Breast epithelium (tissue), 3 donors: ENCODE measurements around the gene INCA1.
"Not testable (repeated sequence)": the region's sequence is repeated elsewhere in the genome, so short reads cannot be mapped to it uniquely, and the experiment has no call there.

ENCODE experiments used
- CTCF ChIP-seq, 3 donors: fragments of 450-650 bp; IDR thresholded peaks; one replicate each; pipeline ENCODE4 v1.5.1; 2016 to 2017; ENCODE audit warnings: antibody characterized with exemption in 3 of 3, mild to moderate bottlenecking in 3 of 3, moderate library complexity in 3 of 3
- POLR2A ChIP-seq: fragments of 450-650 bp; IDR thresholded peaks from one replicate; pipeline ENCODE4 v1.6.1; 2016; ENCODE audit warnings: antibody characterized with exemption, mild to moderate bottlenecking, moderate library complexity

GRCh38 chr17:5030168-5030567 lies 32.8 kb upstream of the INCA1 start:
- TF ChIP-seq CTCF (IDR thresholded peaks at IDR 0.05); POLR2A: not testable (repeated sequence)
